ENCODE data around the gene TCP11. TPM values are rescaled to one million over a fixed set of nuclear protein-coding genes. Genes with fewer than 3 reads are reported as not detected.

The TCP11 gene
- total RNA-seq, 6 experiments from 2014 or later, result 0.31 TPM; not detected in 5

DNA sequence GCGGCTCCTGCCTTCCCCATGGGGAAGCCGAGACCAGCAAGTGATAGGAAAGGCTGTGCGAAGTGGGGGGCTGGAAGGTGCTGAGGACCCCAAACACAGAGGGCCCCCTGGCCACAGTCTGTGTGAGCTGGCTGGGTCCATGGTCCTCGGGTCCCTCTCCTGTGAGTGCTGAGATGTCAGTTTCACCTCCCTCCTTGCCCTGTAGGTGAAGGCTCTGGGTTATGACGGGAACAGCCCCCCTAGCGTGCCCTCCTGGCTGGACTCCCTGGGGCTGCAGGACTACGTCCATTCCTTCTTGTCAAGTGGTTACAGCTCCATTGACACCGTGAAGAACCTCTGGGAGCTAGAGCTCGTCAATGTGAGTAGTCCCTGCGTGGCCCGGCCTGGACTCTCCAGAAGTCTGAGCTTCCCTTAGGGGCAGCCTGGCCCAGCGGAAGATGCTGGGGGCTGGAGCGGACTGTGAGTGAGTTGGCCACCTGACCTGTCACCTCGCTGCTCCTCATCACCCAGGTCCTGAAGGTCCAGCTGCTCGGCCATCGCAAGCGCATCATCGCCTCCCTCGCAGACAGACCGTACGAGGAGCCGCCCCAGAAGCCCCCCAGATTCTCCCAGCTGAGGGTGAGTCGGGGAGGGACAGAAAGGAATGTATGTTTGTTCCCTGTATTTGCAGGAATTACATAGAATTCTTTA lies 61.7 kb downstream of the TCP11 start:
- no peak for ATAC-seq
- no peaks in the 10 kb centered on the region for H3K4me1 ChIP-seq
- peak in 2 of 3 donors; percentile 11 to 40 for DNase-seq
- H3K27me3 ChIP-seq, result no peaks in the 10 kb centered on the region
- H3K9me3 ChIP-seq, result no peaks in the 10 kb centered on the region
- 96% methylated on average over 5 of the region's 23 CpGs for WGBS (ENCODE audit: insufficient coverage, low coverage, low lambda C conversion rate, missing lambda C conversion rate)
- intact Hi-C loops (cut with DNase I), result no loop called here
- no peak overlapping the region for H3K27ac ChIP-seq
- peaks cover 0 to 42% (median 16%) of the 10 kb centered on the region in 4 donors for H3K36me3 ChIP-seq
- no peak overlapping the region for H3K4me3 ChIP-seq
- TF ChIP-seq POLR2A (IDR thresholded peaks at IDR 0.05), result no peak
- TF ChIP-seq, protein P1, sequence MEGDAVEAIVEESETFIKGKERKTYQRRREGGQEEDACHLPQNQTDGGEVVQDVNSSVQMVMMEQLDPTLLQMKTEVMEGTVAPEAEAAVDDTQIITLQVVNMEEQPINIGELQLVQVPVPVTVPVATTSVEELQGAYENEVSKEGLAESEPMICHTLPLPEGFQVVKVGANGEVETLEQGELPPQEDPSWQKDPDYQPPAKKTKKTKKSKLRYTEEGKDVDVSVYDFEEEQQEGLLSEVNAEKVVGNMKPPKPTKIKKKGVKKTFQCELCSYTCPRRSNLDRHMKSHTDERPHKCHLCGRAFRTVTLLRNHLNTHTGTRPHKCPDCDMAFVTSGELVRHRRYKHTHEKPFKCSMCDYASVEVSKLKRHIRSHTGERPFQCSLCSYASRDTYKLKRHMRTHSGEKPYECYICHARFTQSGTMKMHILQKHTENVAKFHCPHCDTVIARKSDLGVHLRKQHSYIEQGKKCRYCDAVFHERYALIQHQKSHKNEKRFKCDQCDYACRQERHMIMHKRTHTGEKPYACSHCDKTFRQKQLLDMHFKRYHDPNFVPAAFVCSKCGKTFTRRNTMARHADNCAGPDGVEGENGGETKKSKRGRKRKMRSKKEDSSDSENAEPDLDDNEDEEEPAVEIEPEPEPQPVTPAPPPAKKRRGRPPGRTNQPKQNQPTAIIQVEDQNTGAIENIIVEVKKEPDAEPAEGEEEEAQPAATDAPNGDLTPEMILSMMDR (IDR thresholded peaks at IDR 0.05), result no peak

DNA sequence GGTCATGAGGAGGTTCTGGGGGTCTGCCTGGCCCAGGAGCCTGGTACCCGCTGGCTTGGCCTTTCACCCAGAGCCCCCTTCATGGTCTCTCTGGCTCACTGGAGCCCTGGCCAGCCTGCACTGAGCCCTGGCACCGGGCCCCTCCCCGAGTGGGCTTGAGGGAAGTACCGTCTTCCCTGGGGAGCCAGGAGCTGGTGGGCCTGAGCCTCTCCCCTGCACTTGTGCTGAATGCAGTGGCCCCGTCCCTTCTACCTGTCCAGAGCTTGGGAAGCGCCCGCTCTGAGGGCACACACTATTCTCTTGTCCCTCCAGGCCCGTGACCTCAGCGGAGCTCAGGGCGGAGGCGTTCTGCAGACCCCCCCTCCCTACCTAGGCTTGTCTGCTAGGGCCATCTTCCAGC lies 62.2 kb downstream of the TCP11 start:
- TF ChIP-seq, protein P1 (IDR thresholded peaks at IDR 0.05), result no peak
- TF ChIP-seq POLR2A (IDR thresholded peaks at IDR 0.05), result no peak
- peak in 2 of 3 donors; percentile 12 to 42 for DNase-seq

DNA sequence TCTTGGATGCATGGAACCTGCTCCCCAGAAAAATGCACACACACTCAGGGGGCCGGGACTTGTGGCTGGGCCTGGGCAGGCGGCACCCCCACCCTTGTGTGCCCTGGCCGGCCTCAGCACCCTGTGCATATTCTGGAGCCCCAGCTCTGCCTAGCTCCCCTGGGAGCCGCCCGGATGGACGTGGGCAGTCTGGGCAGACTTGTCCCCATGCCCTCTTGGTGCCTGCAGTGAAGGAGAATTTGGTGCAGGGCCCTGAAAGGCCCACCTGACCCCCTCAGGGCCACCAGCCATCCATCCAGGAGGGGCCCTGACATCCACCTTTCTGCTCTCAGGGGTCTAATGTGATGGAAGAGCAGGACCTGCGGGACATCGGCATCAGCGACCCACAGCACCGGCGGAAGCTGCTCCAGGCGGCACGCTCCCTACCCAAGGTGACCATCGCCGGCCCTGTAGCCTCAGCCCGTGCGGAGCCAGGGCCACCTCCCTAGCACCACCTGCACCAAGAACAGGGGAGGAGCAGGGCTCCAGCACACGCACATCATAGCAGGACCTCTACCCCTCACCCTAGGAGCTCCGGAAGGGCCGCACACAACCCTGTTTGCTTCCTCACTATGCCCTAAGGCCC lies 62.8 kb downstream of the TCP11 start:
- peak in 2 of 3 donors; percentile 13 to 41 for DNase-seq
- Histone ChIP-seq H3K27ac (no peak overlapping the region), H3K27me3 (no peaks in the 10 kb centered on the region), H3K4me1 (no peaks in the 10 kb centered on the region), H3K36me3 (peaks cover 0 to 36% (median 11%) of the 10 kb centered on the region in 4 donors), H3K9me3 (no peaks in the 10 kb centered on the region), H3K4me3 (no peak overlapping the region)
- intact Hi-C loops (cut with DNase I), result no loop called here
- ATAC-seq, result no peak
- no CpG with 5 or more reads among the region's 20 CpGs for WGBS (ENCODE audit: insufficient coverage, low coverage, low lambda C conversion rate, missing lambda C conversion rate)
- TF ChIP-seq POLR2A (IDR thresholded peaks at IDR 0.05), result no peak
- TF ChIP-seq, protein P1 (IDR thresholded peaks at IDR 0.05), result no peak

More for the DNA sequence above, 62.2 kb downstream of the TCP11 start:
- Histone ChIP-seq H3K4me3 (no peak overlapping the region), H3K36me3 (peaks cover 0 to 41% (median 15%) of the 10 kb centered on the region in 4 donors), H3K4me1 (no peaks in the 10 kb centered on the region), H3K27ac (no peak overlapping the region), H3K27me3 (no peaks in the 10 kb centered on the region), H3K9me3 (no peaks in the 10 kb centered on the region)
- no peak for ATAC-seq
- intact Hi-C loops (cut with DNase I), result no loop called here
- no CpG with 5 or more reads among the region's 11 CpGs for WGBS (ENCODE audit: insufficient coverage, low coverage, low lambda C conversion rate, missing lambda C conversion rate)

DNA sequence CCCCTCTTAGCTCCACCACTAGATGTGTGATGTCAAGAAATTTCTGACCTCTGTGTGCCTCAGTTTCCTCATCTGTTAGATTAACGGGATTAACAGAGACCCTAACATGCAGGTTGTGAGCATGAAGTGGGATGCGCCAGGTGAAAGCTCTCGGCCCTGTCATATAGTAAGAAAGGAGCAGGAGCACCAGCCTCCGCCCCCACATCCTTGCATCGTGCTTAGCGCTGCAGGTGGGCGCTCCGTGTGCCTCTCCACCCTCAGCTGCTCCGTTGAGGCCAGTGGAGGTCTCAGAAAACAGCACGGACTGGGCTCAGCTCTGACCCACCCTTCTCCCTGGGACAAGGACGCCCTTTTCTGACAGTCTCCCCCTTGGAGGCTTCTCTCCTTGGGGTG lies 63.4 kb downstream of the TCP11 start:
- Histone ChIP-seq H3K4me1 (no peaks in the 10 kb centered on the region), H3K4me3 (no peak overlapping the region), H3K27me3 (no peaks in the 10 kb centered on the region), H3K36me3 (peaks cover 0 to 29% (median 10%) of the 10 kb centered on the region in 4 donors), H3K27ac (no peak overlapping the region), H3K9me3 (no peaks in the 10 kb centered on the region)
- 60% methylated on average over 4 of the region's 11 CpGs for WGBS (ENCODE audit: insufficient coverage, low coverage, low lambda C conversion rate, missing lambda C conversion rate)
- no peak for ATAC-seq
- intact Hi-C loops (cut with DNase I), result no loop called here
- peak in 1 of 3 donors; percentile 37 for DNase-seq
- TF ChIP-seq, protein P1 (IDR thresholded peaks at IDR 0.05), result no peak
- no peak for TF ChIP-seq POLR2A (IDR thresholded peaks at IDR 0.05)

Data from right lobe of liver (tissue), 6 donors.